OCI-LY3 (cell line): ENCODE measurements around the gene FBXO21.

Experiments used
- CTCF ChIP-seq: fragments of 200-600, 300-600 bp; sonication (generic); IDR thresholded peaks from 2 replicates; pipeline ENCODE4 v1.5.1; 2014; ENCODE audit warnings: antibody characterized with exemption, low read length, low read depth
- EZH2phosphoT487 ChIP-seq: fragments of 200-600 bp; shearing (Covaris generic); IDR thresholded peaks from 2 replicates; pipeline ENCODE4 v1.6.1; 2018; ENCODE audit warnings: antibody characterized with exemption, mixed run types, low read depth

- TF ChIP-seq CTCF (peak; percentile 91), EZH2phosphoT487 (no peak)
Measured at GRCh38 chr12:117212563-117213190, 22.4 kb upstream of the FBXO21 start.
